Right lung (tissue), 5 donors: ENCODE measurements around the gene AGTRAP. TPM values are rescaled to one million over a fixed set of nuclear protein-coding genes. Genes with fewer than 3 reads are reported as not detected.

Source experiments
- DNase-seq, 2 donors: peaks; one replicate each; pipeline ENCODE4 v3.0.0-alpha.2; 2013
- polyA plus RNA-seq, 5 donors: library from polyadenylated mRNA; unstranded; fragments of 120-200 nt; gene quantifications; one replicate each; pipeline versions ENCODE4 v1.2.1 to v1.2.3, GENCODE V29; 2013; ENCODE audit warnings: inconsistent platforms in 1 of 5, low replicate concordance in 1 of 5; ENCODE audit not compliant: insufficient read length in 5 of 5, insufficient read depth in 1 of 5

Gene AGTRAP
- polyA plus RNA-seq, 5 donors = 22.0 to 32.8 (median 29.6) TPM

- DNase-seq = no peak
Measured at GRCh38 chr1:11780380-11781147, 44.6 kb downstream of the AGTRAP start.

GRCh38 chr1:11781297-11781696 is 45.4 kb downstream of the AGTRAP start:
- no peak for DNase-seq

GRCh38 chr1:11782127-11782708 is 46.3 kb downstream of the AGTRAP start:
- no peak for DNase-seq

GRCh38 chr1:11783556-11783955 is 47.6 kb downstream of the AGTRAP start:
- DNase-seq = no peak

GRCh38 chr1:11784256-11784992 is 48.5 kb downstream of the AGTRAP start:
- no peak for DNase-seq

GRCh38 chr1:11784993-11785769 is 49.2 kb downstream of the AGTRAP start:
- no peak for DNase-seq

GRCh38 chr1:11786168-11786567 is 50.2 kb downstream of the AGTRAP start:
- no peak for DNase-seq

- DNase-seq = no peak
Measured at GRCh38 chr1:11787251-11787803, 51.4 kb downstream of the AGTRAP start.

GRCh38 chr1:11787804-11788436 is 52.0 kb downstream of the AGTRAP start:
- DNase-seq = no peak

GRCh38 chr1:11788549-11789053 is 52.7 kb downstream of the AGTRAP start:
- no peak for DNase-seq

GRCh38 chr1:11789126-11790067 is 53.5 kb downstream of the AGTRAP start:
- DNase-seq = no peak

GRCh38 chr1:11790101-11790879 is 54.4 kb downstream of the AGTRAP start:
- DNase-seq = no peak

- DNase-seq = peak in 1 of 2 donors; percentile 59
Measured at GRCh38 chr1:11790880-11791715, 55.2 kb downstream of the AGTRAP start.

GRCh38 chr1:11792106-11792505 is 56.2 kb downstream of the AGTRAP start:
- DNase-seq = no peak

- DNase-seq = no peak
Measured at GRCh38 chr1:11793819-11794218, 57.9 kb downstream of the AGTRAP start.

- DNase-seq = no peak
Measured at GRCh38 chr1:11794446-11795237, 58.7 kb downstream of the AGTRAP start.

- DNase-seq = no peak
Measured at GRCh38 chr1:11795238-11795890, 59.4 kb downstream of the AGTRAP start.
